ENCODE data around the gene DPP7.

The DPP7 gene

GRCh38 chr9:137107982-137108381 is 6.6 kb downstream of the DPP7 start:
- no peak overlapping the region for H3K4me3 ChIP-seq (ENCODE audit: low read depth, low read length)
- H3K4me1 ChIP-seq (ENCODE audit: control insufficient read depth, insufficient read depth, low read length): no peaks in the 10 kb centered on the region
- no peak overlapping the region for H3K27ac ChIP-seq (ENCODE audit: extremely low read depth, low read depth, low read length)
- no peak for TF ChIP-seq ZNF596 (tag by site-specific recombination; IDR thresholded peaks at IDR 0.05)
- 0 out of 2 replicates have a peak, but pooled peaks have one; percentile 31 for TF ChIP-seq GLIS2 (tag by site-specific recombination; IDR thresholded peaks at IDR 0.05)
- peaks cover 0 to 67% of the 10 kb centered on the region in 2 experiments; a peak in 1 of 3 replicates for H3K36me3 ChIP-seq (ENCODE audit: control insufficient read depth in 2 of 2, insufficient read depth in 1 of 2, low read length in 2 of 2)
- no peaks in the 10 kb centered on the region for H3K9me3 ChIP-seq (ENCODE audit: control insufficient read depth, insufficient read depth, low read depth, low read length)
- POLR2A ChIA-PET: interaction anchor here (1.2 to 1.6 kb wide), 2 partner anchors 21 to 133 kb away, joined by 3 to 4 read pairs; partner anchors contain the start of genes MAN1B1 and TUBB4B
- CTCF ChIA-PET: interaction anchor here (0.6 to 1.5 kb wide), 2 partner anchors 20 to 129 kb away, joined by 4 to 5 read pairs; no protein-coding TSS in a partner anchor

GRCh38 chr9:137107312-137107921 is 7.1 kb downstream of the DPP7 start:
- peaks cover 0 to 72% of the 10 kb centered on the region in 2 experiments; a peak in 1 of 3 replicates for H3K36me3 ChIP-seq (ENCODE audit: control insufficient read depth in 2 of 2, insufficient read depth in 1 of 2, low read length in 2 of 2)
- no peak overlapping the region for H3K4me3 ChIP-seq (ENCODE audit: low read depth, low read length)
- H3K4me1 ChIP-seq (ENCODE audit: control insufficient read depth, insufficient read depth, low read length): no peaks in the 10 kb centered on the region
- no peak for TF ChIP-seq ZNF146 (tag by site-specific recombination; IDR thresholded peaks at IDR 0.05)
- CTCF ChIA-PET: interaction anchor here (0.6 to 1.5 kb wide), 2 partner anchors 12 to 129 kb away, joined by 3 to 5 read pairs; no protein-coding TSS in a partner anchor
- H3K9me3 ChIP-seq (ENCODE audit: control insufficient read depth, insufficient read depth, low read depth, low read length): no peaks in the 10 kb centered on the region
- POLR2A ChIA-PET: interaction anchor here (1.2 to 1.6 kb wide), 2 partner anchors 21 to 133 kb away, joined by 3 to 4 read pairs; partner anchors contain the start of genes MAN1B1 and TUBB4B
- no peak overlapping the region for H3K27ac ChIP-seq (ENCODE audit: extremely low read depth, low read depth, low read length)

- ChIA-PET CTCF (interaction anchor here (0.6 to 2.1 kb wide), 5 partner anchors 12 to 130 kb away, joined by 3 to 5 read pairs (median 4); partner anchors contain the start of gene RNF224), POLR2A (interaction anchor here (1.2 kb wide), 1 partner anchor 134 kb away, joined by 3 read pairs; the partner anchor contains the start of gene TUBB4B)
- Histone ChIP-seq H3K27ac (ENCODE audit: extremely low read depth, low read depth, low read length) (no peak overlapping the region), H3K4me1 (ENCODE audit: control insufficient read depth, insufficient read depth, low read length) (no peaks in the 10 kb centered on the region), H3K9me3 (ENCODE audit: control insufficient read depth, insufficient read depth, low read depth, low read length) (no peaks in the 10 kb centered on the region), H3K36me3 (ENCODE audit: control insufficient read depth in 2 of 2, insufficient read depth in 1 of 2, low read length in 2 of 2) (peaks cover 0 to 79% of the 10 kb centered on the region in 2 experiments; a peak in 1 of 3 replicates), H3K4me3 (ENCODE audit: low read depth, low read length) (no peak overlapping the region)
- TF ChIP-seq MYNN (tag by site-specific recombination; IDR thresholded peaks at IDR 0.05; ENCODE audit: borderline replicate concordance) (no peak), ZNF571 (tag by site-specific recombination; IDR thresholded peaks at IDR 0.05) (no peak), KLF9 (tag by site-specific recombination; IDR thresholded peaks at IDR 0.05; ENCODE audit: low read depth) (no peak), ZBTB44 (tag by site-specific recombination; IDR thresholded peaks at IDR 0.05) (no peak), ELK4 (IDR thresholded peaks at IDR 0.05; ENCODE audit: borderline replicate concordance, low read depth, low read length) (no peak), ZNF157 (tag by site-specific recombination; IDR thresholded peaks at IDR 0.05) (no peak), REPIN1 (tag by site-specific recombination; IDR thresholded peaks at IDR 0.05; ENCODE audit: low read depth) (no peak), ZFHX2 (tag by site-specific recombination; conservative IDR thresholded peaks at IDR 0.05) (no peak), HOXD13 (CRISPR knock-in tag; IDR thresholded peaks at IDR 0.05; ENCODE audit: borderline replicate concordance) (no peak)
These were observed 7.8 kb downstream of the DPP7 start for GRCh38 chr9:137106662-137107250.
